ENCODE data around the gene ACTRT1.

Gene ACTRT1

GRCh38 chrX:128052303-128052702 is at the start of gene ACTRT1:
Gene ACTRT1 (minus strand): TSS chrX:128052403. CDS start chrX:128052206, 197 bp downstream.
- DNase-seq (ENCODE audit: low read depth): no peak

- no peak for DNase-seq (ENCODE audit: low read depth)
Observed at GRCh38 chrX:128078545-128078944, 26.3 kb upstream of the ACTRT1 start.

- DNase-seq (ENCODE audit: low read depth): no peak
Observed at GRCh38 chrX:128057421-128057820, 5.2 kb upstream of the ACTRT1 start.

- no peak for DNase-seq (ENCODE audit: low read depth)
Observed at GRCh38 chrX:128051526-128051925, 677 bp downstream of the ACTRT1 start.

GRCh38 chrX:128035318-128035717 is 16.9 kb downstream of the ACTRT1 start:
- no peak for DNase-seq (ENCODE audit: low read depth)

GRCh38 chrX:128021566-128021965 is 30.6 kb downstream of the ACTRT1 start:
- DNase-seq (ENCODE audit: low read depth): no peak

- DNase-seq (ENCODE audit: low read depth): no peak
Observed at GRCh38 chrX:128020701-128021100, 31.5 kb downstream of the ACTRT1 start.

- no peak for DNase-seq (ENCODE audit: low read depth)
Observed at GRCh38 chrX:128019218-128019617, 33.0 kb downstream of the ACTRT1 start.

- DNase-seq (ENCODE audit: low read depth): no peak
Observed at GRCh38 chrX:128012015-128012414, 40.2 kb downstream of the ACTRT1 start.

- no peak for DNase-seq (ENCODE audit: low read depth)
Observed at GRCh38 chrX:128007882-128008281, 44.3 kb downstream of the ACTRT1 start.

Data from HS-5 (cell line).